Measurements from ENCODE around the gene PLA2G4E. TPM values are rescaled to one million over a fixed set of nuclear protein-coding genes. Genes with fewer than 3 reads are reported as not detected.

PLA2G4E gene
- total and polyA plus RNA-seq, 2 experiments from 2014 or later, result not detected

GRCh38 chr15:42031198-42031915 is 10.5 kb upstream of the PLA2G4E start (continued):
- TF ChIP-seq, protein P1, sequence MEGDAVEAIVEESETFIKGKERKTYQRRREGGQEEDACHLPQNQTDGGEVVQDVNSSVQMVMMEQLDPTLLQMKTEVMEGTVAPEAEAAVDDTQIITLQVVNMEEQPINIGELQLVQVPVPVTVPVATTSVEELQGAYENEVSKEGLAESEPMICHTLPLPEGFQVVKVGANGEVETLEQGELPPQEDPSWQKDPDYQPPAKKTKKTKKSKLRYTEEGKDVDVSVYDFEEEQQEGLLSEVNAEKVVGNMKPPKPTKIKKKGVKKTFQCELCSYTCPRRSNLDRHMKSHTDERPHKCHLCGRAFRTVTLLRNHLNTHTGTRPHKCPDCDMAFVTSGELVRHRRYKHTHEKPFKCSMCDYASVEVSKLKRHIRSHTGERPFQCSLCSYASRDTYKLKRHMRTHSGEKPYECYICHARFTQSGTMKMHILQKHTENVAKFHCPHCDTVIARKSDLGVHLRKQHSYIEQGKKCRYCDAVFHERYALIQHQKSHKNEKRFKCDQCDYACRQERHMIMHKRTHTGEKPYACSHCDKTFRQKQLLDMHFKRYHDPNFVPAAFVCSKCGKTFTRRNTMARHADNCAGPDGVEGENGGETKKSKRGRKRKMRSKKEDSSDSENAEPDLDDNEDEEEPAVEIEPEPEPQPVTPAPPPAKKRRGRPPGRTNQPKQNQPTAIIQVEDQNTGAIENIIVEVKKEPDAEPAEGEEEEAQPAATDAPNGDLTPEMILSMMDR (conservative IDR thresholded peaks at IDR 0.05; ENCODE audit: low read depth in 2 of 2), result no peak
- TF ChIP-seq JUNB (IDR thresholded peaks at IDR 0.05; ENCODE audit: unreplicated experiment), result no peak
- TF ChIP-seq EZH2 (IDR thresholded peaks at IDR 0.05; ENCODE audit: low read depth, unreplicated experiment), result no peak
- no peak for TF ChIP-seq NANOG (IDR thresholded peaks at IDR 0.05; ENCODE audit: borderline replicate concordance)
- TF ChIP-seq POLR2AphosphoS5 (IDR thresholded peaks at IDR 0.05; ENCODE audit: low read depth), result no peak
- TF ChIP-seq EZH2phosphoT487 (IDR thresholded peaks at IDR 0.05; ENCODE audit: unreplicated experiment), result no peak

- Mint-ChIP-seq H3K4me3 (no peak overlapping the region), H3K27ac (no peak overlapping the region), H3K4me1 (no peaks in the 10 kb centered on the region), H3K27me3 (ENCODE audit: insufficient read depth, low read depth, poor library complexity) (peaks cover 4% of the 10 kb centered on the region), H3K9me3 (peaks cover 43% of the 10 kb centered on the region), H3K36me3 (ENCODE audit: low read depth) (peaks cover 22% of the 10 kb centered on the region)
- Histone ChIP-seq H3K9me2 (ENCODE audit: insufficient read depth) (no peaks in the 10 kb centered on the region), H3K27ac (ENCODE audit: low read depth) (no peak overlapping the region), H2AFZ (no peak overlapping the region), H3F3A (replicated peaks; ENCODE audit: low read depth) (no peaks in the 10 kb centered on the region), H3K4me1 (ENCODE audit: insufficient read depth) (no peaks in the 10 kb centered on the region), H4K20me1 (replicated peaks; ENCODE audit: insufficient read depth) (no peaks in the 10 kb centered on the region), H3K27me3 (ENCODE audit: insufficient read depth) (no peaks in the 10 kb centered on the region), H3K79me2 (replicated peaks; ENCODE audit: insufficient read depth) (no peaks in the 10 kb centered on the region), H3K4me2 (no peak overlapping the region), H3K36me3 (ENCODE audit: insufficient read depth) (no peaks in the 10 kb centered on the region), H3K4me3 (no peak overlapping the region)
- ATAC-seq (no peak), DNase-seq (ENCODE audit: low spot score) (no peak)
- TF ChIP-seq STAT1 (IDR thresholded peaks at IDR 0.05; ENCODE audit: unreplicated experiment), result no peak
- TF ChIP-seq CREB1 (CRISPR knock-in tag; IDR thresholded peaks at IDR 0.05; ENCODE audit: low read depth), result no peak
Observed at GRCh38 chr15:42027521-42027920, 6.7 kb upstream of the PLA2G4E start.

DNA sequence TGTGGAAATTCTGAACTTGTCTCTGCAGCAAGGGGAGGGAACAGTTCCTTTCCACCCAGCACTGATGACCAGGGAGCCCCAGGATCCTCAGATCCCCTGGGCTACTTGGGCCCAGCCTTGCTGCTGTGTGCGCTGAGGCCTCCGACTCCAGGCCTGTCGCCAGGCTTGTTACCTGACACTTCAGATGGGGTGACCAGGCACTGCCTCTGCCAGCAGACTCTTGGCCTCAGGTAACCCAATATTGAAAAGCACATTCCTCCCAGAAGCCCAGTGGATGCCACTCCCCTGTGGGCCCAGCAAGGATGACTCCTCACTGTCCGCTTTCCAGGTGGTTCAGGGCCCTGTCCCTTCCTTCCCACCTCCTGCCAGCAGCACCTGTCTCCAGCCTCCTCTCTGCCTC is 3.5 kb upstream of the PLA2G4E start:
- Histone ChIP-seq H3K79me2 (replicated peaks; ENCODE audit: insufficient read depth) (no peaks in the 10 kb centered on the region), H2AFZ (no peak overlapping the region), H3F3A (replicated peaks; ENCODE audit: low read depth) (no peaks in the 10 kb centered on the region), H3K27me3 (ENCODE audit: insufficient read depth) (no peaks in the 10 kb centered on the region), H3K36me3 (ENCODE audit: insufficient read depth) (no peaks in the 10 kb centered on the region), H4K20me1 (replicated peaks; ENCODE audit: insufficient read depth) (no peaks in the 10 kb centered on the region), H3K4me1 (ENCODE audit: insufficient read depth) (no peaks in the 10 kb centered on the region), H3K4me2 (no peak overlapping the region), H3K4me3 (no peak overlapping the region), H3K27ac (ENCODE audit: low read depth) (no peak overlapping the region), H3K9me2 (ENCODE audit: insufficient read depth) (no peaks in the 10 kb centered on the region)
- H3K9me3 Mint-ChIP-seq, result peaks cover 56% of the 10 kb centered on the region
- no peak overlapping the region for H3K4me3 Mint-ChIP-seq
- no peak for ATAC-seq
- H3K36me3 Mint-ChIP-seq (ENCODE audit: low read depth), result peaks cover 21% of the 10 kb centered on the region
- H3K4me1 Mint-ChIP-seq, result no peaks in the 10 kb centered on the region
- H3K27me3 Mint-ChIP-seq (ENCODE audit: insufficient read depth, low read depth, poor library complexity), result peaks cover 6% of the 10 kb centered on the region
- H3K27ac Mint-ChIP-seq, result no peak overlapping the region
- no peak for DNase-seq (ENCODE audit: low spot score)
- TF ChIP-seq JUNB (IDR thresholded peaks at IDR 0.05; ENCODE audit: unreplicated experiment) (no peak), ZNF331 (CRISPR knock-in tag; IDR thresholded peaks at IDR 0.05; ENCODE audit: low read depth) (no peak), ZNF114 (CRISPR knock-in tag; IDR thresholded peaks at IDR 0.05) (no peak), ZNF462 (CRISPR knock-in tag; IDR thresholded peaks at IDR 0.05) (no peak), STAT1 (IDR thresholded peaks at IDR 0.05; ENCODE audit: unreplicated experiment) (no peak), ETS1 (IDR thresholded peaks at IDR 0.05) (no peak)
